ENCODE measurements around the gene FAM78B. TPM values are rescaled to one million over a fixed set of nuclear protein-coding genes. Genes with fewer than 3 reads are reported as not detected.

FAM78B gene
- polyA plus RNA-seq, 3 donors = 0.83 to 1.2 (median 1.0) TPM

GRCh38 chr1:166164995-166165660, 1.7 kb downstream of the FAM78B start:
- DNase-seq (ENCODE audit: low read depth in 3 of 3, low spot score in 2 of 3) = peak in 1 of 3 donors; percentile 65

GRCh38 chr1:166164646-166164994, 2.2 kb downstream of the FAM78B start:
- no peak for DNase-seq (ENCODE audit: low read depth in 3 of 3, low spot score in 2 of 3)

GRCh38 chr1:166159656-166160055, 7.1 kb downstream of the FAM78B start:
- no peak for DNase-seq (ENCODE audit: low read depth in 3 of 3, low spot score in 2 of 3)

DNA sequence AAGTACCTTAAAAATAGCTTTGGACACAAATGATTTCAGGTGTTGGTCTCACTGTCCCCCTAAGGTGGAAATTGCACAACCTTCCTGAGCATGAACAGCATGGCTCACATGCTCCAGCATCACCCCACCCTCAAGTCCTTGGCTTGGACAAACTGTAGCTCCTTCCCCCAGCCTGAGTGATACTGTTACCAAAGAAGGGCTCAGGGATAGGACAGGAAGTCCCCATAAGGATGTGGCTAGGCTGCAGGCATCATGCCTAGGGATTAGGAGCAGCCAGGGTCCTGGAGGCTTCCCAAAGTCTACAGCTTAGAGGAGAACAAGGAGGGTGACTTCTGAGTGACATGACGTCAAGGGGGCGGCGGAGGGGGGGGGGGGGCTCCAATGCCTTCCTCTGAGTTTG, 10.1 kb downstream of the FAM78B start:
- DNase-seq (ENCODE audit: low read depth in 3 of 3, low spot score in 2 of 3) = no peak

DNA sequence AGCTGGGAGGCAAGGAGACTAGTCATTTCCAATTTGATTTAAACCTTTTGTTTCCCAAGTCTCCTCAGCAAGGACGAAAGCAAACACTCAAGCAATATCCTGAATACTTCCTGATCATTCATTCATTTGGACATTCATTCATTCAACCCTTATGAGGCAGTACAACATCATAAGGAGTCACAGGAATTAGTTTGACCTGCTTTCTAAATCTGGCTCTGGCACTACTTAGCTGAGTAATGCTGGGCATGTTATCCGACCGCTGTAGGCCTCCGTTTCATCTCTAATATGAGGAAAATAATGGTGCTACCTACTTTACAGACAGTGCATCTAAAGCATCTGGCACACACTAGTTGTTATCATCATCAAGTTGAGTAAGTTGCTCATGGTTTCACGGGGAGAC, 11.7 kb downstream of the FAM78B start:
- no peak for DNase-seq (ENCODE audit: low read depth in 3 of 3, low spot score in 2 of 3)

DNA sequence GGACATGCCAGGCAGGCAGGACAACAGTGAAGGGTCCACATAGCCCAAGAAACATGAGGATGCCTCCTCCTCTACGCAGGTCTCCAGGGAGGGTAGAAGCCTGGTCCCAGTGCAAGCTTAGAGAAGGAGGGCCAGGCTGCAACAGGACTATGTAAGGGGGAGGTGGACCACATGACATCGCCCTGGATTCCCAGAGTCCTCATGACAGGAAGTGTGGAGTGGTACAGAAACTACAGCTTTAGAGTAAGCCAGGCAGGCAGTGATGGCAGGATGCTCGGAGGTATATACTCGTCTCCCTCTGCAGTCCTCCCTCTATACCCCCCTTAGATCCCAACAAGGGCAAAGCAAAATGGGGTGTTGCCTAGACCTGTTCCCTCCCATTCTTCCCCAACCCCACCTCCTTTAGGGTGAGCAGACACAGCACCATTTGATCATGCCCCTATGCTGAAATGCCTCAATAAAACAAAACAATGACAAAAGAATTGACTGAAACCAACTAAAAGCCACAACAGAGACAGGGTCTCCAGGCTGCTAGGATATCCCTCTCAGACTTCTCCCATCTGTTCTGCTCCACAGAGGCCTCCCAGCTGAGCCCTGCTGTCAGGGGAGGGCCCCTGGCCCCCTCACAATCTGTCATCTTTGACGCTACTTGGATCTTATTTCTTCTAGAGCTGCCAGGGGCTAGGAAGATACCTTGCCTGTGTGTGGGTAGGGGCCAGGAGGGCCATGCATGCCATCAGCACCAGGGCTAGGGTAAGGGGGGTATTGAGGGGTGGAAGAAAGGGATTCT, 13.1 kb downstream of the FAM78B start:
- DNase-seq (ENCODE audit: low read depth in 3 of 3, low spot score in 2 of 3) = no peak

GRCh38 chr1:166152978-166153377, 13.8 kb downstream of the FAM78B start:
- no peak for DNase-seq (ENCODE audit: low read depth in 3 of 3, low spot score in 2 of 3)

DNA sequence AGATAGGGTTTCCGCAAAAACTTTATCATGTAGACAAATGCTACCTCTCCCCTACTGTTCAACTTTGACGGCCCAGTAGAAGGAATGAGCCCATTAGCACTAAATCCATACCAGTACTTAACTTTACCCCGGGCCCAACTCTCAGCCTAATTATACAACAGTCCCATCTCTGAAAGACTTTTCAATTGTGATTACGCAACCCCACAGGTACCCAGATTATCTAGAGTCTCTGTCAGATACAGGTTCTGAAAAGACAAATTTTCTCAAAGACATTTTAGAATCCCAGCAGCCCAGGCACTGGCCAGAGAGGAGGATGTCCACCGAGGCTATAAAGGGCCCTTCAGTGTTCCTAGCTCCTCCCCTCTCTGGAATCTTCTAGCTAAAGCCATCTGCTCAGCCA, 15.0 kb downstream of the FAM78B start:
- DNase-seq (ENCODE audit: low read depth in 3 of 3, low spot score in 2 of 3) = no peak

DNA sequence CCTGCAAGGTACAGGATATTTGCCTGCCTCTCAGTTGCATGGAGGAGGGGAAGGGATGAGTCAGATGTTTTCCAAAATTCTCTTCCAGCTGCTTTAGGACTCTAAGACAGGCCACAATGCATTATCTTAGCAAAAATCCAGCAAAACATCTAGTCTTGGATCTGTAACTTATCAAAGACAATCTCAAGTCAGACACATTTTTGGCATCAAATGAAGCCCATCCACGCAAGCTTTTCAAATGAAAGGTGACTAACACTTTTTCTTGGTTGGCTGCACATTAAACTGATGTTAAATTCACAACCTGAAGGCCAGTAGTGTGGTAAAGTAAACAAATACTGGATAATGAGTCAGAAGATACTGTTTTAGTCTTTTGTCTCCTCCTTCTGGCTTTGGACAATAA, 21.3 kb downstream of the FAM78B start:
- no peak for DNase-seq (ENCODE audit: low read depth in 3 of 3, low spot score in 2 of 3)

DNA sequence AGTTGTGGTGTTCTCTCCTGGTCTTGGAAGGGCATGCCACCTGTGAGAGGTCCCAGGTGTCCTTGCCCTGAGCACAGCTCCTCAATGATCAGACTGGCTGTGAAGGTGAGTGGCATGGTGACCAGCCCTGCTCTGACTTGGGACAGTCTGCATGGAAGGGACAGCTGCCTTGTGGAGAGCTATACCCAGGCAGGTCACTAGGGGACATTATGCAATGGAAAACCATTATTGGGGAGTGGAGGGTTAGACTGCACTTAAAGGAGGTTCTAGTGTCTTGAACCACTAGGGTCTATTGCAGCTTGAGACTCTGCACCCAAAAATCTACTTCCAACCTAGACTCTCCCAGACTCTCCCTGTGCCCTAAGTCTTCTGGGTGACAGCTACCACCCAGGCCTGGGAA, 24.8 kb downstream of the FAM78B start:
- DNase-seq (ENCODE audit: low read depth in 3 of 3, low spot score in 2 of 3) = no peak

GRCh38 chr1:166140251-166140650, 26.6 kb downstream of the FAM78B start:
- no peak for DNase-seq (ENCODE audit: low read depth in 3 of 3, low spot score in 2 of 3)

- no peak for DNase-seq (ENCODE audit: low read depth in 3 of 3, low spot score in 2 of 3)
Measured at GRCh38 chr1:166139735-166140134, 27.1 kb downstream of the FAM78B start.

GRCh38 chr1:166136699-166137401, 30.0 kb downstream of the FAM78B start:
- no peak for DNase-seq (ENCODE audit: low read depth in 3 of 3, low spot score in 2 of 3)

DNA sequence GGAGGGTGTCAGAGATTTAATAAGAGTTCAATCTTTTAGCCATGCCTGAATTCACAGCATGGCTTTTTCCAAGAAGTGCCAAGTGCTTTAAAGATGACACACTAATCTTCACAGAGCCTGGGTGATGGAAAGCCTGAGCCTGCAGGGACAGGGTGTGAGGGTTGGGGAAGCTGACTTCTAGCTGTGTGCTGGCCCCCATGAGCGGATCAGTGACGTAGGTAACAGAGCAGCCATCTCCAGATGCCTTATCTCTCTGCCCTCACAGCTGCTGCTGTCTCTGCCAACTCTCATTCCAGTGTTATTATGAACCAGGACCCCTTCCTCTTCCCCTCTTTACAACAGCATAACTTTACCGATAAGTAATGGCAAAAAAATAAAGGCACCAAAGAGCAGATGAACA, 30.6 kb downstream of the FAM78B start:
- DNase-seq (ENCODE audit: low read depth in 3 of 3, low spot score in 2 of 3) = no peak

GRCh38 chr1:166133857-166134256, 32.9 kb downstream of the FAM78B start:
- no peak for DNase-seq (ENCODE audit: low read depth in 3 of 3, low spot score in 2 of 3)

- no peak for DNase-seq (ENCODE audit: low read depth in 3 of 3, low spot score in 2 of 3)
Measured at GRCh38 chr1:166133276-166133841, 33.4 kb downstream of the FAM78B start.

GRCh38 chr1:166132496-166132895, 34.3 kb downstream of the FAM78B start:
- no peak for DNase-seq (ENCODE audit: low read depth in 3 of 3, low spot score in 2 of 3)

- DNase-seq (ENCODE audit: low read depth in 3 of 3, low spot score in 2 of 3) = no peak
Measured at GRCh38 chr1:166129006-166129405, 37.8 kb downstream of the FAM78B start.

- DNase-seq (ENCODE audit: low read depth in 3 of 3, low spot score in 2 of 3) = no peak
Measured at GRCh38 chr1:166128195-166128594, 38.6 kb downstream of the FAM78B start.

DNA sequence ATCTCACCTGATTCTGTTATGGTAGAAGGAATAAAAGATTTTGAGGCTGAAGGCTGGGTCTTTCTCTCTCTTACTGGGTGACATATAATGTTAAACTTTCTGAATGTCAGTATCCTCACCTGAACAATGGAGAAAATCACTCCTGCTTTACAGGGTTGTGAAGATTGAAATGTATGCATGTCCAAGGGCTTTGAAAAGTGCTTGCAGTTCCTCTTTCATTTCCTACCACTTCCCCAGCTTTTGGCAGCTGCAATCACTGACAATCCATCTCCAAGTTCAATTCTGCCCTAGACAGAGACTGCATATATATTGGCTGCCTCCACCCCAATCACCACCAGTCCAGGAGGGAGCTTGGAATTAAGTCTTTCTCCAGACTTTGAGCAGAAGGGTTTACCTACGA, 39.8 kb downstream of the FAM78B start:
- no peak for DNase-seq (ENCODE audit: low read depth in 3 of 3, low spot score in 2 of 3)

GRCh38 chr1:166122873-166123466, 43.8 kb downstream of the FAM78B start:
- DNase-seq (ENCODE audit: low read depth in 3 of 3, low spot score in 2 of 3) = no peak

Measured in right renal cortex interstitium (tissue), 3 donors.